K562 (cell line): Measurements from ENCODE around the gene SKIDA1. TPM values are rescaled to one million over a fixed set of nuclear protein-coding genes. Genes with fewer than 3 reads are reported as not detected.

Experiments used
- ELF1 ChIP-seq: fragments of 200-800 bp; sonication (Bioruptor generic); IDR thresholded peaks from 2 replicates; pipeline ENCODE4 v1.6.1; 2016; ENCODE audit warnings: missing genetic modification characterization, missing compliant biosample characterization
- FOS ChIP-seq: IDR thresholded peaks from 3 replicates; pipeline ENCODE4 v1.6.1; 2011; ENCODE audit not compliant: insufficient read length; ENCODE audit errors: extremely low read depth
- HNRNPL ChIP-seq: fragments of 200-400 bp; formaldehyde crosslinking; IDR thresholded peaks from 2 replicates; pipeline ENCODE4 v1.6.1; 2017; ENCODE audit warnings: low read depth, mild to moderate bottlenecking, low read length
- JUN ChIP-seq, 2 experiments: sonication (generic) in 1 of 2; formaldehyde crosslinking in 1 of 2; IDR thresholded peaks; 2 replicates each; pipeline versions ENCODE4 v1.6.1 to v1.8.0; 2012 to 2022; ENCODE audit warnings: borderline replicate concordance in 2 of 2, mild to moderate bottlenecking in 2 of 2, improper control_type of control experiment in 1 of 2, low read depth in 1 of 2, low read length in 1 of 2, missing genetic modification reagents in 1 of 2
- KAT2B ChIP-seq: IDR thresholded peaks from one replicate; pipeline ENCODE4 v1.6.1; 2012; ENCODE audit warnings: low read depth, mild to moderate bottlenecking, control low read depth, inconsistent platforms, low read length, moderate library complexity
- LCOR ChIP-seq: sonication (generic); formaldehyde crosslinking; IDR thresholded peaks from 2 replicates; pipeline ENCODE4 v1.8.0; 2022; ENCODE audit warnings: mild to moderate bottlenecking, missing genetic modification reagents
- NFE2 ChIP-seq: IDR thresholded peaks from 2 replicates; pipeline ENCODE4 v1.6.1; 2014; ENCODE audit warnings: antibody characterized with exemption, low read depth
- ZBTB1 ChIP-seq: sonication (generic); formaldehyde crosslinking; IDR thresholded peaks from 2 replicates; pipeline ENCODE4 v1.8.1; 2023; ENCODE audit warnings: missing genetic modification reagents, low read depth, mild to moderate bottlenecking, borderline replicate concordance
- ZNF347 ChIP-seq: fragments of 450-650 bp; formaldehyde crosslinking; IDR thresholded peaks from 2 replicates; pipeline ENCODE4 v1.4.0; 2020; ENCODE audit warnings: low read depth, mild to moderate bottlenecking, moderate library complexity
- ZNF561 ChIP-seq: fragments of 450-650 bp; formaldehyde crosslinking; conservative IDR thresholded peaks from 2 replicates; pipeline ENCODE4 v1.4.0; 2020; ENCODE audit warnings: mild to moderate bottlenecking, moderate library complexity
- polyA plus RNA-seq, 8 experiments: library from polyadenylated mRNA; depleted of rRNA in 4 of 8; stranded (reverse) in 5 of 8; unstranded in 3 of 8; fragments of >200 nt; fragmentation: Nextera tagmentation in 2 of 8; fragmentation: Illumina TruSeq in 1 of 8; extraction: Ambion mirVana in 2 of 8; extraction: Trizol in 1 of 8; gene quantifications; 2 replicates each; pipeline versions ENCODE4 v1.2.1 to v1.2.3, GENCODE V29; 2011 to 2014; ENCODE audit warnings: inconsistent platforms in 1 of 8, missing spikeins in 1 of 8
- total RNA-seq, 7 experiments: library from RNA; depleted of rRNA in 6 of 7; stranded (reverse); fragments of >200 nt in 6 of 7; fragmentation: Illumina TruSeq in 2 of 7; extraction: Trizol in 2 of 7; gene quantifications; 2 replicates each; pipeline versions ENCODE4 v1.2.1 to v1.2.3, GENCODE V29; 2011 to 2021; ENCODE audit warnings: low replicate concordance in 1 of 7
- TF ChIP-seq, protein P1 (sequence below), 2 experiments: fragments of 450-650 bp in 1 of 2; sonication (generic) in 1 of 2; formaldehyde crosslinking in 1 of 2; IDR thresholded peaks; 2 replicates each; pipeline versions ENCODE4 v1.7.1 to v1.9.0; 2016 to 2022; ENCODE audit warnings: inconsistent platforms in 1 of 2, mild to moderate bottlenecking in 1 of 2, missing genetic modification reagents in 1 of 2
- TF ChIP-seq, protein P2 (sequence below): IDR thresholded peaks from 3 replicates; pipeline ENCODE4 v1.6.1; 2011; ENCODE audit warnings: borderline replicate concordance, mild to moderate bottlenecking, moderate library complexity; ENCODE audit not compliant: insufficient read length; ENCODE audit errors: extremely low read depth
- TF ChIP-seq, protein P3 (sequence below): fragments of 250-450 bp; sonication (Bioruptor Pico); IDR thresholded peaks from 2 replicates; pipeline ENCODE4 v1.8.0; 2021; ENCODE audit warnings: borderline replicate concordance, mild to moderate bottlenecking, moderate library complexity; ENCODE audit not compliant: poor library complexity, severe bottlenecking

The SKIDA1 gene
- total and polyA plus RNA-seq, 9 of the 15 experiments (the other 6 are each of a cell fraction or from before 2014, with no cell fraction given), result 0.05 to 1.1 (median 0.42) TPM

DNA sequence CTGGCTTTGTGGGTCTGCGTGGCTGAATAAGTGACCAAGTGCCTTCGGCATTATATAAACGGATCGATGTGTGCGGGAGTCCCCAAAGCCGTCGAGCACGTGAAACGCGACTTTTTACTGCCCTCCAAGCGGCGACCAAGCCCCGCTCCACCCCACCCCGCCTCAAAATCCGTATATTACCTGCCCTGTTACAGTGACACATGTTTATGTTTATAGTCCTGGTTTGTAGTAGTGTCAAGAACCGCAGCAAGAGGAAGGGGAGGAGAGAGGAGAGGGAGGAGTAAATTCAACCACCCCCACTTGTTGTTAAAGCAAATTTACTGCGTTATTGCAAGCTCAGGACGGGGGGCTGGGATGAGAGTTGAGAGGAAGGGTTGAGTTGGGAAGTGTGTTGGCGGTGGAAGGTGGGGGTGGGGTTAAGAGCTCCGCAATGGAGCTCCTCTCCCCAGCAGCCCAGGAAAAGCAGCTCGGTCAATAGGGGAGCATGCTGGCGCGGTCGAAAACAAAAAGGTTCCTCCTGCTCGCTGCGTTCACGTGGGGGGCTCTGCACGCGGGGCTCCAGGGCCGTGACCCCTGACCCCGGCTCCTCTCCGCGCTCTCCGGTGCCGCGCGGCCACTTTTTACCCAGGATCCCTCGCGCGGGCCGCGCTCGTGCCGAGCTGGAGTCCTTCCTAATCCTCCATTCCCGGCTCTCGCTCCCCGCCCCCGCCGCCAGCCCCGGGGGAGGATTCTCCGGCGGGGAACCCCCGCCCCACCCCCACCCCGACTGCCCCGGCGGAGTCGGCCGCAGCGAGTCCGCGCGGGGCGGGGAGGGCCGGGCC, at the start of gene SKIDA1 (continued):
- TF ChIP-seq LCOR (CRISPR knock-in tag), result peak; percentile 43; the same call in 1 of the 2 replicates
- TF ChIP-seq, protein P1, sequence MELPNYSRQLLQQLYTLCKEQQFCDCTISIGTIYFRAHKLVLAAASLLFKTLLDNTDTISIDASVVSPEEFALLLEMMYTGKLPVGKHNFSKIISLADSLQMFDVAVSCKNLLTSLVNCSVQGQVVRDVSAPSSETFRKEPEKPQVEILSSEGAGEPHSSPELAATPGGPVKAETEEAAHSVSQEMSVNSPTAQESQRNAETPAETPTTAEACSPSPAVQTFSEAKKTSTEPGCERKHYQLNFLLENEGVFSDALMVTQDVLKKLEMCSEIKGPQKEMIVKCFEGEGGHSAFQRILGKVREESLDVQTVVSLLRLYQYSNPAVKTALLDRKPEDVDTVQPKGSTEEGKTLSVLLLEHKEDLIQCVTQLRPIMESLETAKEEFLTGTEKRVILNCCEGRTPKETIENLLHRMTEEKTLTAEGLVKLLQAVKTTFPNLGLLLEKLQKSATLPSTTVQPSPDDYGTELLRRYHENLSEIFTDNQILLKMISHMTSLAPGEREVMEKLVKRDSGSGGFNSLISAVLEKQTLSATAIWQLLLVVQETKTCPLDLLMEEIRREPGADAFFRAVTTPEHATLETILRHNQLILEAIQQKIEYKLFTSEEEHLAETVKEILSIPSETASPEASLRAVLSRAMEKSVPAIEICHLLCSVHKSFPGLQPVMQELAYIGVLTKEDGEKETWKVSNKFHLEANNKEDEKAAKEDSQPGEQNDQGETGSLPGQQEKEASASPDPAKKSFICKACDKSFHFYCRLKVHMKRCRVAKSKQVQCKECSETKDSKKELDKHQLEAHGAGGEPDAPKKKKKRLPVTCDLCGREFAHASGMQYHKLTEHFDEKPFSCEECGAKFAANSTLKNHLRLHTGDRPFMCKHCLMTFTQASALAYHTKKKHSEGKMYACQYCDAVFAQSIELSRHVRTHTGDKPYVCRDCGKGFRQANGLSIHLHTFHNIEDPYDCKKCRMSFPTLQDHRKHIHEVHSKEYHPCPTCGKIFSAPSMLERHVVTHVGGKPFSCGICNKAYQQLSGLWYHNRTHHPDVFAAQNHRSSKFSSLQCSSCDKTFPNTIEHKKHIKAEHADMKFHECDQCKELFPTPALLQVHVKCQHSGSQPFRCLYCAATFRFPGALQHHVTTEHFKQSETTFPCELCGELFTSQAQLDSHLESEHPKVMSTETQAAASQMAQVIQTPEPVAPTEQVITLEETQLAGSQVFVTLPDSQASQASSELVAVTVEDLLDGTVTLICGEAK (IDR thresholded peaks at IDR 0.05), result no peak
- TF ChIP-seq, protein P1 (CRISPR knock-in tag; IDR thresholded peaks at IDR 0.05), result no peak
- no peak for TF ChIP-seq ZNF347 (CRISPR knock-in tag)
- no peak for TF ChIP-seq JUN (IDR thresholded peaks at IDR 0.05; ENCODE audit: borderline replicate concordance, low read depth, low read length)
- no peak for TF ChIP-seq JUN (CRISPR knock-in tag; IDR thresholded peaks at IDR 0.05; ENCODE audit: borderline replicate concordance)
- TF ChIP-seq ELF1 (tag), result peak; percentile 0; the same call in 1 of the 2 replicates
- no peak for TF ChIP-seq NFE2
- no peak for TF ChIP-seq ZNF561 (CRISPR knock-in tag)
- no peak for TF ChIP-seq KAT2B
- no peak for TF ChIP-seq HNRNPL
- TF ChIP-seq FOS, result no peak
- no peak; the same call in 1 of the 2 replicates for TF ChIP-seq ZBTB1
- TF ChIP-seq, protein P2, sequence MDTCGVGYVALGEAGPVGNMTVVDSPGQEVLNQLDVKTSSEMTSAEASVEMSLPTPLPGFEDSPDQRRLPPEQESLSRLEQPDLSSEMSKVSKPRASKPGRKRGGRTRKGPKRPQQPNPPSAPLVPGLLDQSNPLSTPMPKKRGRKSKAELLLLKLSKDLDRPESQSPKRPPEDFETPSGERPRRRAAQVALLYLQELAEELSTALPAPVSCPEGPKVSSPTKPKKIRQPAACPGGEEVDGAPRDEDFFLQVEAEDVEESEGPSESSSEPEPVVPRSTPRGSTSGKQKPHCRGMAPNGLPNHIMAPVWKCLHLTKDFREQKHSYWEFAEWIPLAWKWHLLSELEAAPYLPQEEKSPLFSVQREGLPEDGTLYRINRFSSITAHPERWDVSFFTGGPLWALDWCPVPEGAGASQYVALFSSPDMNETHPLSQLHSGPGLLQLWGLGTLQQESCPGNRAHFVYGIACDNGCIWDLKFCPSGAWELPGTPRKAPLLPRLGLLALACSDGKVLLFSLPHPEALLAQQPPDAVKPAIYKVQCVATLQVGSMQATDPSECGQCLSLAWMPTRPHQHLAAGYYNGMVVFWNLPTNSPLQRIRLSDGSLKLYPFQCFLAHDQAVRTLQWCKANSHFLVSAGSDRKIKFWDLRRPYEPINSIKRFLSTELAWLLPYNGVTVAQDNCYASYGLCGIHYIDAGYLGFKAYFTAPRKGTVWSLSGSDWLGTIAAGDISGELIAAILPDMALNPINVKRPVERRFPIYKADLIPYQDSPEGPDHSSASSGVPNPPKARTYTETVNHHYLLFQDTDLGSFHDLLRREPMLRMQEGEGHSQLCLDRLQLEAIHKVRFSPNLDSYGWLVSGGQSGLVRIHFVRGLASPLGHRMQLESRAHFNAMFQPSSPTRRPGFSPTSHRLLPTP, result no peak
- TF ChIP-seq, protein P3, sequence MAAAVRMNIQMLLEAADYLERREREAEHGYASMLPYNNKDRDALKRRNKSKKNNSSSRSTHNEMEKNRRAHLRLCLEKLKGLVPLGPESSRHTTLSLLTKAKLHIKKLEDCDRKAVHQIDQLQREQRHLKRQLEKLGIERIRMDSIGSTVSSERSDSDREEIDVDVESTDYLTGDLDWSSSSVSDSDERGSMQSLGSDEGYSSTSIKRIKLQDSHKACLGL (CRISPR knock-in tag), result peak; percentile 23
